Liver (tissue), 9 donors: ENCODE data around the gene LYPD3. TPM values are rescaled to one million over a fixed set of nuclear protein-coding genes. Genes with fewer than 3 reads are reported as not detected.

ENCODE experiments used
- DNase-seq: peaks from one replicate; pipeline ENCODE4 v3.0.0-alpha.2; 2017; ENCODE audit warnings: low spot score
- H3K27ac ChIP-seq, 2 donors: one replicate each; pipeline ENCODE4 v1.7.0; 2013; ENCODE audit warnings: inconsistent platforms in 2 of 2, low read length in 2 of 2, control low read depth in 1 of 2, low read depth in 1 of 2, mild to moderate bottlenecking in 1 of 2
- H3K27me3 ChIP-seq, 4 donors: one replicate each; pipeline versions ENCODE4 v1.6.1 to v1.7.0; 2013; ENCODE audit warnings: low read length in 3 of 4, inconsistent platforms in 1 of 4, mild to moderate bottlenecking in 1 of 4, moderate library complexity in 1 of 4; ENCODE audit not compliant: control insufficient read depth in 4 of 4, insufficient read depth in 4 of 4
- H3K36me3 ChIP-seq, 4 donors: one replicate each; pipeline versions ENCODE4 v1.6.1 to v1.7.0; 2013; ENCODE audit warnings: low read length in 3 of 4, mild to moderate bottlenecking in 3 of 4, low read depth in 1 of 4, moderate library complexity in 1 of 4; ENCODE audit not compliant: control insufficient read depth in 4 of 4, insufficient read depth in 3 of 4
- H3K4me1 ChIP-seq, 4 donors: one replicate each; pipeline versions ENCODE4 v1.6.1 to v1.7.0; 2013; ENCODE audit warnings: low read length in 3 of 4, mild to moderate bottlenecking in 3 of 4, moderate library complexity in 1 of 4; ENCODE audit not compliant: control insufficient read depth in 4 of 4, insufficient read depth in 4 of 4
- H3K4me3 ChIP-seq, 3 donors: one replicate each; pipeline versions ENCODE4 v1.6.1 to v1.7.0; 2013; ENCODE audit warnings: low read length in 3 of 3, control low read depth in 1 of 3, low read depth in 1 of 3, mild to moderate bottlenecking in 1 of 3
- H3K9ac ChIP-seq, 2 donors: one replicate each; pipeline ENCODE4 v1.7.0; 2013; ENCODE audit warnings: low read length in 2 of 2, mild to moderate bottlenecking in 2 of 2, moderate library complexity in 2 of 2, control low read depth in 1 of 2, low read depth in 1 of 2
- H3K9me3 ChIP-seq, 4 donors: one replicate each; pipeline versions ENCODE4 v1.6.1 to v1.7.0; 2013; ENCODE audit warnings: low read length in 3 of 4; ENCODE audit not compliant: control insufficient read depth in 4 of 4
- EGR1 ChIP-seq, 2 donors: IDR thresholded peaks; 2 replicates each; pipeline ENCODE4 v1.6.1; 2016 to 2018; ENCODE audit warnings: antibody characterized with exemption in 2 of 2, low read depth in 2 of 2
- FOXA1 ChIP-seq: IDR thresholded peaks from 2 replicates; pipeline ENCODE4 v1.6.1; 2016; ENCODE audit warnings: antibody characterized with exemption
- FOXA2 ChIP-seq: IDR thresholded peaks from 2 replicates; pipeline ENCODE4 v1.6.1; 2016; ENCODE audit warnings: antibody characterized with exemption
- GABPA ChIP-seq, 2 donors: IDR thresholded peaks in 1 of 2; conservative IDR thresholded peaks in 1 of 2; 2 replicates each; pipeline ENCODE4 v1.6.1; 2016; ENCODE audit warnings: antibody characterized with exemption in 2 of 2, mild to moderate bottlenecking in 1 of 2, moderate library complexity in 1 of 2
- HNF4A ChIP-seq, 2 donors: conservative IDR thresholded peaks; 2 replicates each; pipeline ENCODE4 v1.6.1; 2016; ENCODE audit warnings: antibody characterized with exemption in 2 of 2, mild to moderate bottlenecking in 2 of 2
- JUND ChIP-seq, 2 donors: IDR thresholded peaks; 2 replicates each; pipeline ENCODE4 v1.6.1; 2016; ENCODE audit warnings: antibody characterized with exemption in 2 of 2
- NR2F2 ChIP-seq: IDR thresholded peaks from 2 replicates; pipeline ENCODE4 v1.6.1; 2016; ENCODE audit warnings: antibody characterized with exemption
- RXRA ChIP-seq, 2 donors: IDR thresholded peaks; 2 replicates each; pipeline ENCODE4 v1.6.1; 2017 to 2018; ENCODE audit warnings: antibody characterized with exemption in 2 of 2, mild to moderate bottlenecking in 1 of 2
- SP1 ChIP-seq: IDR thresholded peaks from 2 replicates; pipeline ENCODE4 v1.6.1; 2018; ENCODE audit warnings: antibody characterized with exemption, mild to moderate bottlenecking
- TAF1 ChIP-seq: conservative IDR thresholded peaks from 2 replicates; pipeline ENCODE4 v1.6.1; 2016; ENCODE audit warnings: antibody characterized with exemption, mild to moderate bottlenecking
- WGBS: extraction: QIAGEN DNeasy Blood & Tissue Kit; methylation state at CpG from one replicate; pipeline ENCODE4 v1.1.7; 2013; 5-methylcytosine and 5-hydroxymethylcytosine counted together
- polyA plus RNA-seq, 2 donors: library from polyadenylated mRNA; stranded (reverse) in 1 of 2; unstranded in 1 of 2; fragments of 200-250 nt in 1 of 2; fragments of >200 nt in 1 of 2; fragmentation: Nextera tagmentation in 1 of 2; extraction: Ambion mirVana in 1 of 2; gene quantifications; one replicate each; pipeline versions ENCODE4 v1.2.1 to v1.2.3, GENCODE V29; 2013 to 2015
- total RNA-seq, 2 donors: library from RNA; depleted of rRNA; stranded (reverse); fragments of >200 nt; gene quantifications; one replicate each; pipeline ENCODE4 v1.2.3, GENCODE V29; 2014
- TF ChIP-seq, protein P1 (sequence below): IDR thresholded peaks from 2 replicates; pipeline ENCODE4 v1.6.1; 2016; ENCODE audit warnings: antibody characterized with exemption
- TF ChIP-seq, protein P2 (sequence below): IDR thresholded peaks from 2 replicates; pipeline ENCODE4 v1.6.1; 2016; ENCODE audit warnings: antibody characterized with exemption
- TF ChIP-seq, protein P3 (sequence below): IDR thresholded peaks from 2 replicates; pipeline ENCODE4 v1.6.1; 2016; ENCODE audit warnings: antibody characterized with exemption
- donor health status: healthy.
- donor health status: healthy.
- donor health status: healthy.
- donor health status: healthy.
- donor health status: healthy.

Gene LYPD3
- total and polyA plus RNA-seq, 4 donors, result 0.08 to 0.38 (median 0.18) TPM

DNA sequence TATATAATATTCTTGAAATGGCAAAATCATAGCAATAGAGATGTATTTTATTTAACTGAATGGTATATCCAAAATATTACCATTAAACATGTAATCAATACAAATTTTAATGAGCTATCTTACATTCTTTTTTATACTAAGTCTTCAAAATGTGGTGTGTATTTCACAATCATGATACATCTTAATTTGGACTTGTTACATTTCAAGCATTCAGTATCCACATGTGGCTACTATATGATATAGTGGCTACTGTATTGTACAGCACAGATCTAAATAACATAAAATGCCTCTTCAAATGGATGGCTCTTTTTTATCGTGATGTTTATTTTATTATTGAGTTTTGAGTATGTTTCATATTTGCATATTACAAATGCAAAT lies 42.7 kb downstream of the LYPD3 start:
- WGBS, result 90% methylated on average over 1 of the region's 1 CpG
- no peaks in the 10 kb centered on the region for H3K9me3 ChIP-seq
- no peaks in the 10 kb centered on the region for H3K4me1 ChIP-seq
- no peak overlapping the region for H3K27ac ChIP-seq
- H3K9ac ChIP-seq, result no peak overlapping the region
- no peak overlapping the region for H3K4me3 ChIP-seq
- no peaks in the 10 kb centered on the region for H3K27me3 ChIP-seq
- TF ChIP-seq EGR1 (IDR thresholded peaks at IDR 0.05; ENCODE audit: low read depth in 2 of 2) (no peak), JUND (IDR thresholded peaks at IDR 0.05) (no peak), FOXA2 (no peak), FOXA1 (no peak), HNF4A (conservative IDR thresholded peaks at IDR 0.05) (no peak), GABPA (IDR thresholded peaks at IDR 0.05 in 1 of 2, conservative IDR thresholded peaks at IDR 0.05 in 1 of 2) (no peak)
- TF ChIP-seq, protein P1, sequence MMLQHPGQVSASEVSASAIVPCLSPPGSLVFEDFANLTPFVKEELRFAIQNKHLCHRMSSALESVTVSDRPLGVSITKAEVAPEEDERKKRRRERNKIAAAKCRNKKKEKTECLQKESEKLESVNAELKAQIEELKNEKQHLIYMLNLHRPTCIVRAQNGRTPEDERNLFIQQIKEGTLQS, result no peak
- TF ChIP-seq, protein P2, sequence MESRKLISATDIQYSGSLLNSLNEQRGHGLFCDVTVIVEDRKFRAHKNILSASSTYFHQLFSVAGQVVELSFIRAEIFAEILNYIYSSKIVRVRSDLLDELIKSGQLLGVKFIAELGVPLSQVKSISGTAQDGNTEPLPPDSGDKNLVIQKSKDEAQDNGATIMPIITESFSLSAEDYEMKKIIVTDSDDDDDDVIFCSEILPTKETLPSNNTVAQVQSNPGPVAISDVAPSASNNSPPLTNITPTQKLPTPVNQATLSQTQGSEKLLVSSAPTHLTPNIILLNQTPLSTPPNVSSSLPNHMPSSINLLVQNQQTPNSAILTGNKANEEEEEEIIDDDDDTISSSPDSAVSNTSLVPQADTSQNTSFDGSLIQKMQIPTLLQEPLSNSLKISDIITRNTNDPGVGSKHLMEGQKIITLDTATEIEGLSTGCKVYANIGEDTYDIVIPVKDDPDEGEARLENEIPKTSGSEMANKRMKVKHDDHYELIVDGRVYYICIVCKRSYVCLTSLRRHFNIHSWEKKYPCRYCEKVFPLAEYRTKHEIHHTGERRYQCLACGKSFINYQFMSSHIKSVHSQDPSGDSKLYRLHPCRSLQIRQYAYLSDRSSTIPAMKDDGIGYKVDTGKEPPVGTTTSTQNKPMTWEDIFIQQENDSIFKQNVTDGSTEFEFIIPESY, result no peak
- DNase-seq, result no peak
- H3K36me3 ChIP-seq, result no peaks in the 10 kb centered on the region

DNA sequence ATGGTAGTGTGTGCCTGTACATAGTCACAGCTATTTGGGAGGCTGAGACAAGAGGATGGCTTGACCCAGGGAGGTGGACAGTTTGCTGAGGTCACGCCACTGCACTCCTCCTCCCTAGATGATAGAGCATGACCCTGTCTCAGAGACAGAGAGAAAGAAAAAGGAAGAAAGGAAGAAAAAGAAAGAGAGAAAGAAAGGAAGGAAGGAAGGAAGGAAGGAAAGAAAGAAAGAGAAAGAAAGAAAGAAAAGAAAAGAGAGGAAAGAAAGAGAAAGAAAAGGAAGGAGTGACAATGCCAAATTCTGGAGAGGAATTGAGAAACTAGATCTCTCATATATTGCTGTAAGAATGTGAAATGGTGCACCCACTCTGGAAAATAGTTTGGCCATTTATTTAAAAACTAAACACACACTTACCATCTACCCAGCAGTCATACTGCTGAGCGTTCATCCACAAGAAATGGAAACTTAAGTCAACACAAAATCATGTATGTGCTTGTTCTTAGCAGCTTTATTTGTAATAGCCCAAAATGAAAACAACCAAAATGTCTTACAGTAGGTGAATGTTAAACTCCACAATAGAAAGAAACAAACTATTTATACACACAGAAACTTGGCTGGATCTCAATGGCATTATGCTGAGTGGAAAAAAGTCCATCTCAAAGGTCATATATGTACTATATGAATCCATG lies 43.3 kb downstream of the LYPD3 start:
- Histone ChIP-seq H3K27ac (no peak overlapping the region), H3K4me3 (no peak overlapping the region), H3K36me3 (no peaks in the 10 kb centered on the region), H3K4me1 (no peaks in the 10 kb centered on the region), H3K27me3 (no peaks in the 10 kb centered on the region), H3K9ac (no peak overlapping the region), H3K9me3 (no peaks in the 10 kb centered on the region)
- WGBS, result 84% methylated on average over 2 of the region's 2 CpGs
- TF ChIP-seq FOXA1 (no peak), NR2F2 (no peak), SP1 (no peak), JUND (IDR thresholded peaks at IDR 0.05) (no peak), RXRA (IDR thresholded peaks at IDR 0.05) (no peak)
- TF ChIP-seq, protein P1, result no peak
- TF ChIP-seq, protein P3, sequence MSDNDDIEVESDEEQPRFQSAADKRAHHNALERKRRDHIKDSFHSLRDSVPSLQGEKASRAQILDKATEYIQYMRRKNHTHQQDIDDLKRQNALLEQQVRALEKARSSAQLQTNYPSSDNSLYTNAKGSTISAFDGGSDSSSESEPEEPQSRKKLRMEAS, result no peak
- no peak for DNase-seq

DNA sequence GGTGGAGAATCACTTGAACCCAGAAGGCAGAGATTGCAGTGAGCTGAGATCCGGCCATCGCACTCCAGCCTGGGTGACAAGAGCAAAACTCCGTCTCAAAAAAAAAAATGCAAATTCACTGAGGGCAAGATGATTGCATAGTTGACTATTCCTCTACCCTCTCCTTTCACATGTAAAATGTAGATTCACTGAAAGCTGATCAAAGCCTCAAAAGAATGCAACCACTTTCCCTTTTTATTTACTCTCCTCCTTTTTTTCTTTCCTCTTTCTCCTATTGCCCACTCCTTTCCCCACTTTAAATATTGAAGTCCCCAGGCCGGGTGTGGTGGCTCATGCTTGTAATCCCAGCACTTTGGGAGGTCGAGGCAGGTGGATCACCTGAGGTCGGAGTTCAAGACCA lies 44.5 kb downstream of the LYPD3 start:
- Histone ChIP-seq H3K9ac (no peak overlapping the region), H3K36me3 (no peaks in the 10 kb centered on the region), H3K4me3 (no peak overlapping the region), H3K27ac (no peak overlapping the region), H3K27me3 (no peaks in the 10 kb centered on the region), H3K9me3 (no peaks in the 10 kb centered on the region), H3K4me1 (no peaks in the 10 kb centered on the region)
- no peak for TF ChIP-seq TAF1
- TF ChIP-seq SP1, result no peak
- TF ChIP-seq, protein P1, result no peak
- no peak for TF ChIP-seq RXRA (IDR thresholded peaks at IDR 0.05)
- TF ChIP-seq, protein P2, result no peak
- no peak for TF ChIP-seq JUND (IDR thresholded peaks at IDR 0.05)
- no peak for TF ChIP-seq GABPA (IDR thresholded peaks at IDR 0.05 in 1 of 2, conservative IDR thresholded peaks at IDR 0.05 in 1 of 2)
- DNase-seq, result no peak
- WGBS, result 79% methylated on average over 6 of the region's 6 CpGs
